Measurements from ENCODE around the gene RTN4R. TPM values are rescaled to one million over a fixed set of nuclear protein-coding genes. Genes with fewer than 3 reads are reported as not detected.

RTN4R gene
- polyA plus RNA-seq, 1 of the 3 experiments (the other 2 are of a cell fraction), result 0.23 TPM

- 93% methylated on average over 12 of the region's 19 CpGs for WGBS (ENCODE audit: low lambda C conversion rate)
- Histone ChIP-seq H3K27ac (ENCODE audit: low read depth in 2 of 2, low read length in 1 of 2) (no peak overlapping the region; a peak in 1 of 4 replicates), H3K4me2 (no peak overlapping the region), H3K27me3 (ENCODE audit: insufficient read depth) (no peaks in the 10 kb centered on the region), H3K4me1 (ENCODE audit: control insufficient read depth in 1 of 2, insufficient read depth in 2 of 2, low read depth in 1 of 2, low read length in 1 of 2) (peaks cover 0 to 77% of the 10 kb centered on the region in 2 experiments; a peak in 1 of 4 replicates), H3F3A (replicated peaks; ENCODE audit: insufficient read depth) (no peaks in the 10 kb centered on the region), H2AFZ (ENCODE audit: low read depth) (no peak overlapping the region), H3K9ac (no peak overlapping the region), H3K4me3 (ENCODE audit: low read depth in 2 of 2, low read length in 1 of 2) (no peak overlapping the region), H3K9me2 (no peaks in the 10 kb centered on the region), H4K20me1 (ENCODE audit: insufficient read depth) (no peaks in the 10 kb centered on the region), H3K79me2 (ENCODE audit: insufficient read depth) (no peaks in the 10 kb centered on the region), H3K9me3 (no peaks in the 10 kb centered on the region), H3K36me3 (replicated peaks in 1 of 2; ENCODE audit: control insufficient read depth in 1 of 2, insufficient read depth in 2 of 2, low read length in 1 of 2) (no peaks in the 10 kb centered on the region)
- CTCF ChIA-PET, result interaction anchor here (0.9 to 2.3 kb wide), 3 partner anchors 8 to 40 kb away, joined by 3 to 8 read pairs (median 4); no protein-coding TSS in a partner anchor
- POLR2A ChIA-PET, result interaction anchor here (1.0 kb wide), 1 partner anchor 89 kb away, joined by 3 read pairs; no protein-coding TSS in a partner anchor
- no peak for DNase-seq
- no peak for TF ChIP-seq FOXJ3 (CRISPR knock-in tag; IDR thresholded peaks at IDR 0.05)
- no peak for TF ChIP-seq FOSL2 (IDR thresholded peaks at IDR 0.05; ENCODE audit: borderline replicate concordance, low read depth)
- no peak for TF ChIP-seq RXRA (IDR thresholded peaks at IDR 0.05; ENCODE audit: borderline replicate concordance, low read depth)
- TF ChIP-seq POLR2AphosphoS5 (IDR thresholded peaks at IDR 0.05; ENCODE audit: low read depth, low read length), result no peak
- TF ChIP-seq JUND (IDR thresholded peaks at IDR 0.05), result no peak
- TF ChIP-seq RAD21 (IDR thresholded peaks at IDR 0.05; ENCODE audit: low read length), result no peak
- TF ChIP-seq TEAD4 (IDR thresholded peaks at IDR 0.05; ENCODE audit: borderline replicate concordance, insufficient read depth), result no peak
- TF ChIP-seq PBX3 (IDR thresholded peaks at IDR 0.05), result no peak
- TF ChIP-seq MAX (IDR thresholded peaks at IDR 0.05; ENCODE audit: low read depth), result no peak
- TF ChIP-seq USF2 (IDR thresholded peaks at IDR 0.05; ENCODE audit: borderline replicate concordance, low read depth, low read length), result no peak
- no peak for TF ChIP-seq GABPA (IDR thresholded peaks at IDR 0.05; ENCODE audit: low read depth)
- no peak for TF ChIP-seq RFX5 (IDR thresholded peaks at IDR 0.05; ENCODE audit: low read length)
- no peak for TF ChIP-seq REST (IDR thresholded peaks at IDR 0.05; ENCODE audit: low read depth, low read length)
- TF ChIP-seq GATA2 (CRISPR knock-in tag; IDR thresholded peaks at IDR 0.05), result no peak
- no peak for TF ChIP-seq EZH2phosphoT487 (IDR thresholded peaks at IDR 0.05; ENCODE audit: borderline replicate concordance, low read depth)
- TF ChIP-seq NFIC (IDR thresholded peaks at IDR 0.05; ENCODE audit: borderline replicate concordance), result no peak
- no peak for TF ChIP-seq TAF1 (IDR thresholded peaks at IDR 0.05; ENCODE audit: borderline replicate concordance, low read depth, low read length)
- TF ChIP-seq EP300 (IDR thresholded peaks at IDR 0.05; ENCODE audit: borderline replicate concordance in 1 of 2, low read depth in 1 of 2, low read length in 1 of 2), result no peak
Measured at GRCh38 chr22:20246368-20247009, 21.6 kb downstream of the RTN4R start.
